ENCODE measurements around the gene CAMK2D. TPM values are rescaled to one million over a fixed set of nuclear protein-coding genes. Genes with fewer than 3 reads are reported as not detected.

CAMK2D gene
- total RNA-seq, 1 donor from 2014 or later: 50.3 TPM

DNA sequence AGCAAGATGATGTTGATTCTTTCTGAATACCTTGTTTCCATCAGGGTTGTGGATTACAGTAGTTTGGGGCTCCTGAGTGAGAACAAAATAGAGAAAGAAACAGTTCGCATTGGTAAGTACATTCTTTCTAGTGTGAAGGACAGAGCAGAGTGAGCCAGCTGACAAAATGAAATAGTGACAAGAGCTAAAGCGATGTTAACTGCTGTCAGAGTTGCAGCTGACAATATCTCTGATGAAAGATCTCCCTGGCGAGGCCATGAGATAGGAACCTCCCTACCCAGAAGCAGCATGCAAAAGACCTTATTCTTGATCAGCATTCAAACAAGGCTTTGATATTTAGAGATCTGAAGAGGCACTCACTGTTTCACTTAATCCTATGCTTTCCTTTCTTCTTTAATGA lies 258.6 kb downstream of the CAMK2D start:
- intact Hi-C loops (cut with DNase I): no loop called here

DNA sequence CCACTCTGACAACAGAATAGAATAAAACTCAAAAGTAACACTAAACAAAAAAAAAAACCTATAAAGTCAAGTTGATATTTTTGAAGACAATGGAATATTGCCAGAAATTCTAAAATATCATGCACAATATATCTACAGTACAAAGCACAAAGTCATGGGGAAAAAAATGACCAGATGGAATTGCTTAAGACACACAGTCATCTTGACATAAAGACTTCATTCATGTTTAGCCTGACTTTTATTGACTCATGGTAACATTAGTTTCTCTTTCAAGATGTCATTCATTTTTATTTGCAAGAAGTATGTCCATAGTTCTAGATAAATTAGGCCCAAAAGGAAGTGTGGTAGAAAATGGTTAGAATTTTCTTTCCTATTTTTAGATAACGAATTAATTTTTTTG lies 259.1 kb downstream of the CAMK2D start:
- no peaks in the 10 kb centered on the region for H3K9me3 ChIP-seq
- peaks cover 0 to 5% of the 10 kb centered on the region in 2 donors for H3K36me3 ChIP-seq
- H3K27ac ChIP-seq: no peak overlapping the region
- no peaks in the 10 kb centered on the region for H3K4me1 ChIP-seq
- TF ChIP-seq POLR2AphosphoS5 (IDR thresholded peaks at IDR 0.05; ENCODE audit: insufficient read depth in 1 of 2, low read depth in 1 of 2) (no peak), POLR2A (IDR thresholded peaks at IDR 0.05) (no peak), CTCF (IDR thresholded peaks at IDR 0.05) (no peak)
- DNase-seq (ENCODE audit: extremely low spot score in 2 of 2): no peak
- H3K4me3 ChIP-seq: no peak overlapping the region
- intact Hi-C loops (cut with DNase I): no loop called here
- no peaks in the 10 kb centered on the region for H3K27me3 ChIP-seq

More for the DNA sequence above, 258.6 kb downstream of the CAMK2D start:
- Histone ChIP-seq H3K4me1 (no peaks in the 10 kb centered on the region), H3K36me3 (peaks cover 0 to 5% of the 10 kb centered on the region in 2 donors), H3K9me3 (no peaks in the 10 kb centered on the region), H3K27me3 (no peaks in the 10 kb centered on the region), H3K4me3 (no peak overlapping the region), H3K27ac (no peak overlapping the region)
- TF ChIP-seq POLR2A (IDR thresholded peaks at IDR 0.05) (no peak), POLR2AphosphoS5 (IDR thresholded peaks at IDR 0.05; ENCODE audit: insufficient read depth in 1 of 2, low read depth in 1 of 2) (no peak), CTCF (IDR thresholded peaks at IDR 0.05) (no peak)
- no peak for DNase-seq (ENCODE audit: extremely low spot score in 2 of 2)

- intact Hi-C loops (cut with DNase I): no loop called here
- Histone ChIP-seq H3K9me3 (no peaks in the 10 kb centered on the region), H3K4me1 (no peaks in the 10 kb centered on the region), H3K27ac (no peak overlapping the region), H3K4me3 (no peak overlapping the region), H3K27me3 (no peaks in the 10 kb centered on the region), H3K36me3 (peaks cover 0 to 5% of the 10 kb centered on the region in 2 donors)
- no peak for DNase-seq (ENCODE audit: extremely low spot score in 2 of 2)
- TF ChIP-seq POLR2A (IDR thresholded peaks at IDR 0.05): no peak
- TF ChIP-seq CTCF (IDR thresholded peaks at IDR 0.05): no peak
Measured at GRCh38 chr4:113500424-113500823, 261.1 kb downstream of the CAMK2D start.

DNA sequence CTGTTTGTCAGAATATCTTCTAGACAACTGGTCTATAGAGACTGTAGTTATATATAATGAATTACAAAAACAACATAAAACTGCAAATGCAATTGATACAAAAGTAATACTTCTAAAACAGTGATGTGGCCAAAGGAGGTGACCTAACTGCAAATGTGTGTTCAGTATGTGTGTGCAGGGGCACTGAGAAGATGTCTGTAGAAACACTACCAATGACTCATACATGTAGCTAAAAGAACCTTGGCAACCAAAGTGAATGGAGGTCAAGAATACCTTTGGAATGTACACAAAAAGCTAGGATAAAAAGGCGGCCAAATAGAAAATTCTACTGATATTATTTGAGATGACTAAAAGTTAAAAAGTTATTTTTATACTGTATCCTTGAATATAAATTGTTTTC lies 261.8 kb downstream of the CAMK2D start:
- Histone ChIP-seq H3K27ac (no peak overlapping the region), H3K27me3 (no peaks in the 10 kb centered on the region), H3K36me3 (peaks cover 0 to 10% of the 10 kb centered on the region in 2 donors), H3K4me3 (no peak overlapping the region), H3K9me3 (no peaks in the 10 kb centered on the region), H3K4me1 (no peaks in the 10 kb centered on the region)
- TF ChIP-seq CTCF (IDR thresholded peaks at IDR 0.05) (no peak), POLR2A (IDR thresholded peaks at IDR 0.05) (no peak), POLR2AphosphoS5 (IDR thresholded peaks at IDR 0.05; ENCODE audit: insufficient read depth in 1 of 2, low read depth in 1 of 2) (no peak)
- intact Hi-C loops (cut with DNase I): no loop called here
- DNase-seq (ENCODE audit: extremely low spot score in 2 of 2): no peak

GRCh38 chr4:113499166-113499565 lies 262.4 kb downstream of the CAMK2D start:
- no peak for TF ChIP-seq POLR2A (IDR thresholded peaks at IDR 0.05)
- no peak for TF ChIP-seq CTCF (IDR thresholded peaks at IDR 0.05)
- no peak for TF ChIP-seq POLR2AphosphoS5 (IDR thresholded peaks at IDR 0.05; ENCODE audit: insufficient read depth in 1 of 2, low read depth in 1 of 2)
- Histone ChIP-seq H3K27ac (no peak overlapping the region), H3K4me1 (no peaks in the 10 kb centered on the region), H3K36me3 (peaks cover 0 to 11% of the 10 kb centered on the region in 2 donors), H3K9me3 (no peaks in the 10 kb centered on the region), H3K27me3 (no peaks in the 10 kb centered on the region), H3K4me3 (no peak overlapping the region)
- DNase-seq (ENCODE audit: extremely low spot score in 2 of 2): no peak
- intact Hi-C loops (cut with DNase I): no loop called here
